CD4-positive, alpha-beta T cell (primary cell): ENCODE measurements around the gene GALNT12. TPM values are rescaled to one million over a fixed set of nuclear protein-coding genes. Genes with fewer than 3 reads are reported as not detected.

Experiments used
- ATAC-seq: fragments of 200-7000 bp; cut with Tn5 transposase; one replicate; pipeline ENCODE4 v1.10.0; 2022; ENCODE audit warnings: mild to moderate bottlenecking; ENCODE audit not compliant: poor library complexity
- CTCF ChIA-PET: fragments of 350-600 bp; sonication (Branson Sonifier 250); formaldehyde crosslinking; loops from one replicate; lab custom pipeline; 2021; ENCODE audit warnings: antibody characterized with exemption, inconsistent platforms; lab: Charles Lee
- POLR2A ChIA-PET: fragments of 350-600 bp; sonication (Branson Sonifier 250); formaldehyde crosslinking; loops from one replicate; lab custom pipeline; 2021; ENCODE audit warnings: antibody characterized with exemption, inconsistent platforms; lab: Charles Lee
- DNase-seq, 14 experiments: peaks; one replicate each; pipeline ENCODE4 v3.0.0-alpha.2; 2013 to 2020; ENCODE audit warnings: mixed read lengths in 2 of 14
- H3K27ac ChIP-seq, 2 donors: one replicate each; pipeline versions ENCODE4 v1.5.1 to v1.7.0; 2013; ENCODE audit warnings: low read length in 2 of 2, low read depth in 1 of 2, mild to moderate bottlenecking in 1 of 2
- H3K27me3 ChIP-seq, 2 experiments: 1 replicate in 1 of 2; 2 replicates in 1 of 2; pipeline versions ENCODE4 v1.6.1 to v1.7.0; 2013; ENCODE audit warnings: low read length in 2 of 2, control low read depth in 1 of 2, mild to moderate bottlenecking in 1 of 2, moderate library complexity in 1 of 2; ENCODE audit not compliant: insufficient read depth in 2 of 2, control insufficient read depth in 1 of 2
- H3K36me3 ChIP-seq: one replicate; pipeline ENCODE4 v1.6.1; 2013; ENCODE audit warnings: low read length, control low read depth; ENCODE audit not compliant: insufficient read depth
- H3K4me1 ChIP-seq: one replicate; pipeline ENCODE4 v1.6.1; 2013; ENCODE audit warnings: low read length, control low read depth; ENCODE audit not compliant: insufficient read depth
- H3K4me3 ChIP-seq: one replicate; pipeline ENCODE4 v1.5.1; 2013; ENCODE audit warnings: mild to moderate bottlenecking, low read length, moderate library complexity
- H3K9me3 ChIP-seq, 2 experiments: 1 replicate in 1 of 2; 2 replicates in 1 of 2; pipeline versions ENCODE4 v1.6.1 to v1.7.0; 2013; ENCODE audit warnings: low read length in 2 of 2, mild to moderate bottlenecking in 2 of 2, control low read depth in 1 of 2, moderate library complexity in 1 of 2; ENCODE audit not compliant: control insufficient read depth in 1 of 2, insufficient read depth in 1 of 2
- H3K27ac Mint-ChIP-seq: one replicate; pipeline ENCODE4 v1.8.0; 2020; ENCODE audit warnings: mixed read lengths
- H3K27me3 Mint-ChIP-seq: one replicate; pipeline ENCODE4 v1.8.0; 2021; ENCODE audit warnings: mixed read lengths
- H3K36me3 Mint-ChIP-seq: one replicate; pipeline ENCODE4 v1.8.0; 2021; ENCODE audit warnings: low read depth, mixed read lengths
- H3K4me1 Mint-ChIP-seq: one replicate; pipeline ENCODE4 v1.8.0; 2021; ENCODE audit warnings: low read depth, mixed read lengths
- H3K4me3 Mint-ChIP-seq: one replicate; pipeline ENCODE4 v1.8.0; 2020; ENCODE audit warnings: mild to moderate bottlenecking, mixed read lengths
- H3K9me3 Mint-ChIP-seq: one replicate; pipeline ENCODE4 v1.8.0; 2020; ENCODE audit warnings: mixed read lengths
- intact Hi-C, 2 experiments: fragments of 100-400 bp; cut with DNase I in 1 of 2; cut with micrococcal nuclease in 1 of 2; formaldehyde crosslinking; loops; one replicate each; pipeline versions ENCODE4 v1.15.1 to v1.9.0; 2023 to 2025; cut with DNase I, micrococcal nuclease
- total RNA-seq, 174 experiments: library from RNA in 2 of 174; stranded (reverse) in 2 of 174; gene quantifications; one replicate each; pipeline ENCODE4 v1.2.3 and lab custom pipeline; 2021 to 2026
- TF ChIP-seq, protein P1 (sequence below): fragments of 200-600 bp; IDR thresholded peaks from one replicate; pipeline ENCODE4 v1.8.0; 2022; ENCODE audit warnings: antibody characterized with exemption, mild to moderate bottlenecking

GALNT12 gene
- total RNA-seq, 2 experiments from 2014 or later = 8.7 to 11.5 TPM

DNA sequence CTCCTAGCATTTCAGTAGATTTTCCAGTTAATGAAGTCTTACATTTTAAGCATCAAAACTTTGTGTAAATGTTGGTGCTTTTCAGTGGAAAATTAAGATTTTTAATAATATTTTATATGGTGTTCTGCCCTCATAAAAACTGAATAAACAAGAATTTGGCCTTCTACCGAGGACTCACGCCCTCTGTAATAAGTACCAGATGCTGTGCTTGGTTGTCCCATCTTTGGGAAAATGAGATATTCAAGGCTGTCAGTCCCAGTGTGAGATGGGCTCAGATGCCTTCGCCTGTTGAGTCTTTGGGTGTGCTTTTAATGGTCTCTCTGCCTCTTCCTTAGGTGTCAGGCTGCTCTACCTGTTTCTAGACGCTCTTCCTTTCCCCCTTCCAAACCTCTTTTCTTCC lies 28.7 kb downstream of the GALNT12 start:
- Mint-ChIP-seq H3K36me3 (peaks cover 65% of the 10 kb centered on the region), H3K27me3 (no peaks in the 10 kb centered on the region)
- no peaks in the 10 kb centered on the region for H3K27me3 ChIP-seq

GRCh38 chr9:98837516-98837915 lies 30.0 kb downstream of the GALNT12 start:
- H3K27me3 Mint-ChIP-seq = no peaks in the 10 kb centered on the region
- ChIA-PET CTCF (interaction anchor here (1.4 kb wide), 1 partner anchor 11 kb away, joined by 4 read pairs; no protein-coding TSS in a partner anchor), POLR2A (no interaction called here)
- no peak overlapping the region for H3K27ac ChIP-seq
- DNase-seq (no peak), ATAC-seq (no peak)
- TF ChIP-seq, protein P1, sequence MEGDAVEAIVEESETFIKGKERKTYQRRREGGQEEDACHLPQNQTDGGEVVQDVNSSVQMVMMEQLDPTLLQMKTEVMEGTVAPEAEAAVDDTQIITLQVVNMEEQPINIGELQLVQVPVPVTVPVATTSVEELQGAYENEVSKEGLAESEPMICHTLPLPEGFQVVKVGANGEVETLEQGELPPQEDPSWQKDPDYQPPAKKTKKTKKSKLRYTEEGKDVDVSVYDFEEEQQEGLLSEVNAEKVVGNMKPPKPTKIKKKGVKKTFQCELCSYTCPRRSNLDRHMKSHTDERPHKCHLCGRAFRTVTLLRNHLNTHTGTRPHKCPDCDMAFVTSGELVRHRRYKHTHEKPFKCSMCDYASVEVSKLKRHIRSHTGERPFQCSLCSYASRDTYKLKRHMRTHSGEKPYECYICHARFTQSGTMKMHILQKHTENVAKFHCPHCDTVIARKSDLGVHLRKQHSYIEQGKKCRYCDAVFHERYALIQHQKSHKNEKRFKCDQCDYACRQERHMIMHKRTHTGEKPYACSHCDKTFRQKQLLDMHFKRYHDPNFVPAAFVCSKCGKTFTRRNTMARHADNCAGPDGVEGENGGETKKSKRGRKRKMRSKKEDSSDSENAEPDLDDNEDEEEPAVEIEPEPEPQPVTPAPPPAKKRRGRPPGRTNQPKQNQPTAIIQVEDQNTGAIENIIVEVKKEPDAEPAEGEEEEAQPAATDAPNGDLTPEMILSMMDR = no peak
- H3K9me3 ChIP-seq = no peaks in the 10 kb centered on the region
- H3K36me3 Mint-ChIP-seq = peaks cover 66% of the 10 kb centered on the region
- no peak overlapping the region for H3K4me3 ChIP-seq
- no peak overlapping the region for H3K4me3 Mint-ChIP-seq
- H3K4me1 ChIP-seq = no peaks in the 10 kb centered on the region
- H3K4me1 Mint-ChIP-seq = no peaks in the 10 kb centered on the region
- H3K27me3 ChIP-seq = no peaks in the 10 kb centered on the region
- peaks cover 7% of the 10 kb centered on the region for H3K36me3 ChIP-seq
- no peak overlapping the region for H3K27ac Mint-ChIP-seq
- H3K9me3 Mint-ChIP-seq = no peaks in the 10 kb centered on the region
- intact Hi-C loops = no loop called here

More for the DNA sequence above, 28.7 kb downstream of the GALNT12 start:
- TF ChIP-seq, protein P1 = no peak
- Mint-ChIP-seq H3K27ac (no peak overlapping the region), H3K9me3 (no peaks in the 10 kb centered on the region), H3K4me1 (no peaks in the 10 kb centered on the region), H3K4me3 (no peak overlapping the region)
- H3K27ac ChIP-seq = no peak overlapping the region
- H3K4me1 ChIP-seq = no peaks in the 10 kb centered on the region
- ChIA-PET POLR2A (no interaction called here), CTCF (no interaction called here)
- DNase-seq = no peak
- no peak for ATAC-seq
- no peak overlapping the region for H3K4me3 ChIP-seq
- no peaks in the 10 kb centered on the region for H3K9me3 ChIP-seq
- peaks cover 14% of the 10 kb centered on the region for H3K36me3 ChIP-seq
- intact Hi-C loops = no loop called here

DNA sequence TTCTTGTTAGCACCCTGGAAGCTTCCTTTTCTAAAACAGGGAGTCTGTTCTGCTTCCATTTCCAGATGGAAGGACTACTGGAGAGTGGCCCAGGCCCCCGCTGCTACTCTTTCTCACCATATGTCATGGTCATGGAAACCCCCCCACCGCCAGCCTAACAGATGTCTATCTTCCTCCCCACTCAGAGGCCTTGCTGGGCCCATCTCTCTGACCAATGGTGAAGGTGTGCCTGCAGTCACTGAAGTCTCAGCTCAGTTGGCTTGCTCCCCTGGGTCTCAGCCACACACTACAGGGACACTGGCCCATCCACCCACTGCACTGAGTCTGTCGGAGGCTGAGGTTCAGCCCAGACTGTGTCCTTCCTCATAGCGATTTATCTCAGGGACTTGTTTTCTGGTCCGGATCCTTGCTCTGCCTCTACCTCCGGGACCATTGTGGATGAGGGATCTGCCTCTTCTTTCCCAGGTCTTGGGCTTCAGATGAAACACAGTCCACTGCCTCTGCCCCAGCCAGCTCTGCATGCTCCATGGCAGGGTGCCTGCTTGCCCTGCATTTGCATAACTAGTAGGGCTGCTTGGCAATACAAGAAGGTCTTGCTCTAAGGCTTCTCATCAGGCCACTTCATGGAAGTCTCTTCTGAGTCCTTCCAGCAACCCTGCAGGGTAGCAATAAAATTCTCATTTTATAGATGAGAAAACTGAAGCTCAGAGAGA lies 30.8 kb downstream of the GALNT12 start:
- Mint-ChIP-seq H3K4me1 (no peaks in the 10 kb centered on the region), H3K27me3 (no peaks in the 10 kb centered on the region), H3K36me3 (peaks cover 61% of the 10 kb centered on the region), H3K4me3 (no peak overlapping the region), H3K27ac (no peak overlapping the region), H3K9me3 (no peaks in the 10 kb centered on the region)
- TF ChIP-seq, protein P1 = no peak
- intact Hi-C loops = no loop called here
- Histone ChIP-seq H3K4me3 (no peak overlapping the region), H3K36me3 (peaks cover 7% of the 10 kb centered on the region), H3K27me3 (no peaks in the 10 kb centered on the region), H3K4me1 (no peaks in the 10 kb centered on the region), H3K9me3 (no peaks in the 10 kb centered on the region), H3K27ac (no peak overlapping the region)
- ATAC-seq (no peak), DNase-seq (no peak)
- ChIA-PET POLR2A (no interaction called here), CTCF (interaction anchor here (1.4 kb wide), 1 partner anchor 10 kb away, joined by 4 read pairs; no protein-coding TSS in a partner anchor)
